ENCODE data around the gene STK38L. TPM values are rescaled to one million over a fixed set of nuclear protein-coding genes. Genes with fewer than 3 reads are reported as not detected.
A peak's percentile ranks its signal among the peaks of the same experiment; 100 is the strongest.

Gene STK38L
- total and polyA plus RNA-seq, 10 of the 15 experiments (the other 5 are each of a cell fraction or from before 2014, with no cell fraction given), result 43.0 to 154 (median 115) TPM

DNA sequence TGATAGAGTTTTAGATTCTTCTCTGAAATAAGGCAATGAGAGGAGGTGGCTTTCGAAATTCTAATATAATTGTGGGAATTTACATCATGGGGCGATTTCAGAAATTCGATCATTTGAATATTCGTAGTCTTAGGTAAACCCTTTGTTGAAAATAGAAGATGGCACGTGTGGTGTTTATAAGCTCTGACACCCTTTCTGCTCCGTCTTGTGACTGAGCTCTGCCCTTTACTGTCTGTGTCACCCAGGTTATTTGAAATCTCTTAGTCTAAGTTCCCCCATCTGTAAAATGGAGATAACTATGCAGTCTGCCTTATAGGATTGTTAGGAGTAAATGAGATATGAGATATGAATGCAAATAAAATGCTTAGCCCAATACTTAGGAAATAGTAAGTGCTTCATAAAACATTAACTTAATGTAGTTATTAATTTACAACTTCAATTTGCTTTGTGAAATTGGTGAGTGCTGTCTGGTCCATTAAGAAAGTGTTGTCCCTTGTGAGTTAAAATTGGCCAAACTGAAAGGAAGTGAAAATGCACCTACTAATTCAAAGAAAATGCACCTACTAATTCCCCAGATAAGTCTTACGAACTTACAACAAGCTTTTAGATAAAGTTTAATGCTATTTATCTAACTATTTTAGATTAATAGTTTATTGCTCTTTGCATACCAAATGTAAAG is 90.1 kb downstream of the STK38L start (continued):
- TF ChIP-seq PML (IDR thresholded peaks at IDR 0.05; ENCODE audit: low read length) (peak; percentile 39; the same call in 1 of the 2 replicates), GATAD2B (conservative IDR thresholded peaks at IDR 0.05; ENCODE audit: low read depth) (no peak), MXI1 (IDR thresholded peaks at IDR 0.05; ENCODE audit: low read depth, low read length) (peak; percentile 67), SPI1 (IDR thresholded peaks at IDR 0.05; ENCODE audit: borderline replicate concordance, insufficient read depth, low read depth, low read length) (peak; percentile 75; the same call in 1 of the 2 replicates), IKZF1 (conservative IDR thresholded peaks at IDR 0.05) (no peak), DPF2 (IDR thresholded peaks at IDR 0.05) (peak; percentile 93), BMI1 (IDR thresholded peaks at IDR 0.05; ENCODE audit: borderline replicate concordance) (peak; percentile 56), ZNF274 (IDR thresholded peaks at IDR 0.05; ENCODE audit: insufficient read depth, insufficient read length) (no peak), STAT3 (IDR thresholded peaks at IDR 0.05; ENCODE audit: low read depth, low read length) (no peak), JUNB (IDR thresholded peaks at IDR 0.05) (peak; percentile 22; the same call in 1 of the 2 replicates), LARP7 (IDR thresholded peaks at IDR 0.05) (no peak), NFYA (IDR thresholded peaks at IDR 0.05; ENCODE audit: borderline replicate concordance, low read depth, low read length) (no peak), RFX5 (IDR thresholded peaks at IDR 0.05; ENCODE audit: low read depth, low read length) (no peak), BACH1 (IDR thresholded peaks at IDR 0.05; ENCODE audit: borderline replicate concordance) (no peak), HDAC2 (IDR thresholded peaks at IDR 0.05) (no peak), FOXK2 (IDR thresholded peaks at IDR 0.05) (no peak), TARDBP (IDR thresholded peaks at IDR 0.05; ENCODE audit: borderline replicate concordance) (no peak)

All from GM12878 (cell line).